Germinal center (tissue), 1 donor: ENCODE data around the gene SEPTIN11.

Experiments
- DNase-seq: peaks from one replicate; pipeline ENCODE4 v3.0.0; 2012; ENCODE audit warnings: mixed read lengths, low spot score

SEPTIN11 gene

DNA sequence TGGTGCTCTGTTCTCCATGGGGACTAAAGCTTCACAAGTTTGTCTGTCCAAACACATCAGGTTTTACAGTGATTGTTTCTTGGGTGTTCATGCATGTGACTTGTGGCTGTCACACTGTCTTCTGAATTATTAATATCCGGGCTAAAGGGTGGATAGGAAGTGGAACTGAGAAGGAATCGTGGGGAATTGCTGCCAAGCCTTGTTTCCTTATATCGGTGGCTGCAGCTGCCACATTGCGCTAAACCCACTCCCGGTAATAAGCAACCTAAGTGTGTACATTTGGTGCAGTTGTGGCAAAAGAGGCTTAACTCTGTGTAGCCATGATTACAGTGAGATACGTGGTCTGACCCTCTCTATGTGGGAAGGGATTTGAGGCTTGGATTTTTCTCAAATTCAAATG lies 30.7 kb downstream of the SEPTIN11 start:
- DNase-seq = no peak

GRCh38 chr4:76981644-76982043 lies 32.1 kb downstream of the SEPTIN11 start:
- DNase-seq = no peak

GRCh38 chr4:76982638-76983584 lies 33.4 kb downstream of the SEPTIN11 start:
- no peak for DNase-seq

DNA sequence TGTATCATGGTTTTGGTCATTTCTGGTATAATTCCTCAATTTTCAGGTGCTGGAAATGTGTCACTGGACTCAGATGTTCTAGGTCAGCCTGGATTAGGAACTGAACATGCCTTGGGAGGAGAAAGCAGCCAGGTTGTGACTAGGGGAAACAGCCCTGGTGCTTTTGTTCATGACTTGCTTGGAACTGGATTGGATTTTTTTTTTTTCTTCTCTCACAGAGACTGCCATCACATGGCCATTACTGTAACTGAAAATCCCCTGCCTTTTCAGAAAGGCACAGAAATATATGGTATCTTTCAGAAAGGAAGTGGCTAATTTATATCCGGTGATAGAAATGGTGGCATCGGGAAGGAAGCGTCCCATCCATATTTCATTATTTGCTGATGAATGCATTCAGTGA lies 34.6 kb downstream of the SEPTIN11 start:
- peak; percentile 7 for DNase-seq

GRCh38 chr4:76984788-76985211 lies 35.2 kb downstream of the SEPTIN11 start:
- no peak for DNase-seq

- no peak for DNase-seq
Measured at GRCh38 chr4:76987153-76987591, 37.6 kb downstream of the SEPTIN11 start.

- no peak for DNase-seq
Measured at GRCh38 chr4:76987685-76988084, 38.1 kb downstream of the SEPTIN11 start.

DNA sequence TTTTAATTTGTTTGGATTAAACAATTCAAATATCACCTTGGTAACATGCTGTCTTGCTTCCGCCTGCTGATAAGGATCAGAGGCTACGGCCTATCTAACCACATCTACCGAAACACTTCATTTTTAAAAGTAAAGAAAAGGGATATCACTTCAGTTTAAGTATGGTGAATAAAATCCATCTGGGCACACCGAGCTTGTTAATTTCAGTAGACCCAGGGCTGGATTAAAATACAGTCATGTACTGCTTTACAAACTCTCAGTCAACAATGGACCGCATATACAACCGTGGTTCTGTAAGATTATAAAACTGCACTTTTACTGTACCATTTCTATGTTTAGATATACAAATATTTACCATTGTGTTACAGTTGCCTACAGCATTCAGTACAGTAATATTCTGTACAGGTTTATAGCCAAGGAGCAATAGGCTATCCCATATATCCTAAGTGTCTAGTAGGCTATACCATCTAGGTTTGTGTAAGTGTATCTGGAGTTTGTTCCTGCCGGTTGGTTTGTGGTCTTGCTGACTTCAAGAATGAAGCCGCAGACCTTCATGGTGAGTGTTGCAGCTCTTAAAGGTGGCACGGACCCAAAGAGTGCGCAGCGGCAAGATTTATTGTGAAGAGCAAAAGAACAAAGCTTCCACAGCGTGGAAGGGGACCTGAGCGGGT lies 40.0 kb downstream of the SEPTIN11 start:
- no peak for DNase-seq

DNA sequence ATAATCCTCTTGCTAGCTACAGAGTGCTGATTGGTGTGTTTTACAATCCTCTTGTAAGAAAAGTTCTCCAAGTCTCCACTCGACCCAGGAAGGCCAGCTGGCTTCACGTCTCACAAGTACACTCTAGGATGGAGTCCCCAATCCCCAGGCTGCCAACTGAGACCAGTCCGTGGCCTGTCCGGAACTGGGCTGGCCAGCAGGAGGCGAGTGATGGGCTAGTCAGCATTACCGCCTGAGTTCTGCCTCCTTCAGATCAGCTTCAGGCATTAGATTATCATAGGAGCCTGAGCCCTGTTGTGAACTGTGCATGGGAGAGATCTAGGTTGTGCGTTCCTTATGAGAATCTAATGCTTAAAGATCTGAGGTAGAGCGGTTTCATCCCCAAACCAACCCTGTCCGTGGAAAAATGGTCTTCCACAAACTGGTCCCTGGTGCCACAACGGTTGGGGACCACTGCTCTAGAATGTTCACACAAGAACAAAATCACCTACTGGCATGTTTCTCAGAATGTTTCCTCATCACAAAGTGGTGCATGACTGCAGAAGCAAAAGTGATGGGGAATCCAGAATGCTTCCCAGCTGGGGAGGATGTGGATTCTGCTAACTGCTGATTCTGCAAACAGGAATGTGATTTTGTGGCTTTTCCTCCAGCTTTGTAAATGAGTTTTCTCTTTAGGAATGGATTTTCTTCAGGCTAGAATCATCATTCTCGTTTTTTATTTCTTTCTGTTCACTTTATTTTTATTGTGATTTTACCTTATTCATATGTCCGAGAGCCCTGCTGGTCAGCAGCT lies 40.9 kb downstream of the SEPTIN11 start:
- DNase-seq = no peak

DNA sequence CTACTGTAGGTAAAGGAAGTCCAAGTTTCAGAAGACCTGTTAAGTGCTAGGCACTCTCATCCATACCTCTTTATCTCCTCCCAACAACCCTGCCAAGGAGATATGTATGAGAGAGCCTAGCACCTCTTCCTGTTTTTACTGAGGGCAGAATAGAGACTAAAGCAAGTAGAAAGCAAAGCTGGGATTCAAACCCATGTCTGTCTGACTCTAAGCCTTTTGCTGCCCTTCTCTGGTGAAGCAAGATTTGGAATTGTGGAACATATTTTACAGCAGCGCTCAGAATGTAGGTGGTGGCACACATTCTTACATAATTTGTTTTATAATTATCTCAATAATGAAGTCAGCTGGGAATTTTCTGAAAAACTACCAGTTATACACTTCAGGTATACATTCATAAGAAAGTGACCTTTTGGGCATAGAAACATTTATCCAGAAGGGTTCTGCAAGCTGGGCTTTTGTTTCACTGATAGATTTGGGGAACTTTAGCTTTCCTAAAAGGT lies 41.7 kb downstream of the SEPTIN11 start:
- no peak for DNase-seq

DNA sequence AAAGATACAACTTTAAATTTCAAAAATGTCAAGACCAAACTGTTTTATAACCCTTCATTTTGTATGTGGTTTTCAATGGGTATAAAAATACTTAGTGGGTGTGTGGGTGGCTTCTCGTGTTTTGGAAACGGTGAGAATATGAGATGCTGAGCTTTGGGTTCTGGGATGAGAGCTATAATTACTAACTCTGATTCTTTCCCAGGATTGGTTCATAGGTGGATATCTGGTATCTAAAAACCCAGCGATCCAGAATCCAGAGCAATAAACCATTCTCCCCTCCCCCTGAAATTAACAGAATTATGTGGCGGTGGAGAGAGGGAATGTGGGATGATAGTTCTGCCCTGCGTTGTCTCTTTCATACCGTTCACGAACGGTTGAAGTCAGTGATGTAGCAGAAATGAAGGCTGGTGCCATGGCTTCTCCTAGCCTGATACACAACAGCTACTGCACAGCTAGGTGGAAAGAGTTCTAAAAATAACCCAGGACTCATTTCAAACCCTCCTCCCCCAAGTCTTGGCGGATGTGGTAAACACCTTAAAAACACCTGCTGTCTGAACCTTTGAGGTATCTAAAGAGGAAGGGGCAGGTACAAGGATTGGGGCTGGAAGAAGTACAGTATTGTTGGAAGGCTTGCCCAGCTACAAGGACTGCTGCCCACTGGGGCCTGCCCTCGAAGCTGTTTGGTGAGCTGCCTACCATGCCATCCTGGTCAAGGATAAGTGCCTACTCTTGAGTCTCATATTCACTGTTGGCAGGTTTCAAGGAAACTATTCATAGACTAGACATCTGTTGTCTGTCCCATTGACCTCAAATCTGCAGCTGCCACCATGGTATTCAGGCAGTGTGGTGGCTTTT lies 44.5 kb downstream of the SEPTIN11 start:
- DNase-seq = peak; percentile 30

- no peak for DNase-seq
Measured at GRCh38 chr4:76995776-76996175, 46.2 kb downstream of the SEPTIN11 start.

GRCh38 chr4:76996445-76996844 lies 46.9 kb downstream of the SEPTIN11 start:
- no peak for DNase-seq

DNA sequence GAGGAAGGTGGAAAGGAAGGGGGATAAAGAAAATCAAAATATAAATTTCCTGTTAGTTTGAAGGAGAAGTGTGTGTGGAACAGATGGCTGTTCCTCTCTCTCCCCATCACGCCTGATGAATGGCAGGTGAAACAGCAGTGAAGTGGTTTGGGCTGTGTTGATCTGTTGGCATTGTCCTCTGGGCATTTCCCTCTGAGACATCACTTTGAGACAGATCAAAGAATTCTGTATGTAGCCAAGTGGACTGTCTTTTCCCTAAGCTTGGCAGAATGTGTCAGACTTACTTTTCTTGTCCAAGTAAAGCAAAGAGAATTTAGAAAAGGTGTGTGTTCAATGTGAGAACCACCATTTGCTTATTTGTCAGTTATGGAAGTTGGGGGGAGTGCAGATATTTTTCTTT lies 47.5 kb downstream of the SEPTIN11 start:
- no peak for DNase-seq

GRCh38 chr4:76997532-76997931 lies 48.0 kb downstream of the SEPTIN11 start:
- DNase-seq = no peak

DNA sequence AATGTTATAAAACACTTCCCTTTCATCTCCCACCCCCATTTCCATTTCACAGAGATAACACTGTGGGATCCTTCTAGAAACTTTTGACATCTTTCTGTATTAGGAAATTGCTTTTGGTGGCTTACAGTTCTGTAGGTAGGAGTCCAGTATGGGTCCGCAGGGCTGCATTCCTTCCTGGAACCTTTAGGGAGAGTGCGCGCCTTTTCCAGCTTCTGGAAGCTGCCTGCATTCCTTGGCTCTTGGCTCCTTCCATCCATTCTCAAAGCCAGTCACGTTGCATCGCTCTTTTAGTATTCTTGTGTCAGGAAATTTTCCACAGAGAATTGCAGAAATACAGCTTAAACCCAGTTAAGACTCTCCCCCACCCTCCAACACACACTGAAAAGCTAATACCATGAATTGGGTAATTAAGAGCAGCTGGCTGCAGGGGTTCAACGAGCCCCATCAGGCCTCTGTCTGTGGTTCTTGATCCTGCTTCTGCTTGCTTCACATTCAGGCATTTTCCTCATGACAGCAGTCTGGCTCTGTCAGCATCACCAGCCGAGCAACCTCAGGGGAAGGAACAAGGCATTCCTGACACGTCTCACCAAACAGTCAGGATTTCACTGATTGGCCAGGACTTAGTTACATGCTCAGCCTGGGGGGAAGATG lies 48.8 kb downstream of the SEPTIN11 start:
- DNase-seq = no peak
